HL-60/S4 (cell line): ENCODE data around the gene EXOSC6.
"Not testable (repeated sequence)": the region's sequence is repeated elsewhere in the genome, so short reads cannot be mapped to it uniquely, and the experiment has no call there.

Source experiments
- in situ Hi-C: fragments of 300-500 bp; cut with MboI; formaldehyde crosslinking; loops from 2 replicates; pipeline ENCODE4 v1.14.3; 2022; ENCODE audit warnings: low sequenced_read_pairs

The EXOSC6 gene

DNA sequence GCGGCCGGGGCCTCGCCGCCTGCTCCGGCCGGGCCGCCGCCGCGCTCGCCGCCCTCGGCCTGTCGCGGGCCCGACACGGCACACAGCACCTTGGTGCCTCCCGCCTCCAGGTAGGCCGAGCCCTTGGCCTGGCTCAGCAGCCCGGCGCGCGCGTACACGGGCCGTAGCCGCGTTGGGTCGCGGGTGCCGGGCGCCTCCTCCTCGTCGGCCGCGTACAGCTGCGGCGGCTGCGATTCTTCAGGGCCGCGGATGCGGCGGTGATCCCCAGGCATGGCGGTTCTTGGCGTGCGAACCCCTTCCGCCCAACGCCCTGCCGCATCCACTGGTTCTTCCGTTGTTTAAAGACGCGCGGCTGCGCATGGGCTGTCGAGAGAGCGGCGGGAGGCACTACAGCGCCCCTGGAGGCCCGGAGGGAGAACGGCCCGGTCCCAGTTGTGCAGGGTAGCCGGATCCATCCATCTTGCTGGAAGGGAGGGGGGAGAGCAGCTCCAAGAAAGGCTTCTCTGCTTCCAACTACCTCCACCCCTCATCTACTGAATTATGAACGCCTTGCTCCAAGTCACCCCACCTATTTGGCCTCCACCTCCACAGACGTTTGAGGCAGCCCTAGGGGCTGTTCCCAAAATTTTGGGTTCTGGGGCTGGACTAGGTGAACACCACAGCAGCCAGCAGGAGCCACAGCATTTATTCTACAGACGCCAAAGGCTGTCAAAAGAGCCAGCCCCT lies at the start of gene EXOSC6:
Gene EXOSC6, minus strand, starts transcription at position 312 of the 726 bp plus-strand sequence. Its CDS starts 40 bp downstream, at position 272.
- in situ Hi-C loops: no loop called here

GRCh38 chr16:70301121-70301520 lies 49.4 kb upstream of the EXOSC6 start:
- in situ Hi-C loops: no loop called here

DNA sequence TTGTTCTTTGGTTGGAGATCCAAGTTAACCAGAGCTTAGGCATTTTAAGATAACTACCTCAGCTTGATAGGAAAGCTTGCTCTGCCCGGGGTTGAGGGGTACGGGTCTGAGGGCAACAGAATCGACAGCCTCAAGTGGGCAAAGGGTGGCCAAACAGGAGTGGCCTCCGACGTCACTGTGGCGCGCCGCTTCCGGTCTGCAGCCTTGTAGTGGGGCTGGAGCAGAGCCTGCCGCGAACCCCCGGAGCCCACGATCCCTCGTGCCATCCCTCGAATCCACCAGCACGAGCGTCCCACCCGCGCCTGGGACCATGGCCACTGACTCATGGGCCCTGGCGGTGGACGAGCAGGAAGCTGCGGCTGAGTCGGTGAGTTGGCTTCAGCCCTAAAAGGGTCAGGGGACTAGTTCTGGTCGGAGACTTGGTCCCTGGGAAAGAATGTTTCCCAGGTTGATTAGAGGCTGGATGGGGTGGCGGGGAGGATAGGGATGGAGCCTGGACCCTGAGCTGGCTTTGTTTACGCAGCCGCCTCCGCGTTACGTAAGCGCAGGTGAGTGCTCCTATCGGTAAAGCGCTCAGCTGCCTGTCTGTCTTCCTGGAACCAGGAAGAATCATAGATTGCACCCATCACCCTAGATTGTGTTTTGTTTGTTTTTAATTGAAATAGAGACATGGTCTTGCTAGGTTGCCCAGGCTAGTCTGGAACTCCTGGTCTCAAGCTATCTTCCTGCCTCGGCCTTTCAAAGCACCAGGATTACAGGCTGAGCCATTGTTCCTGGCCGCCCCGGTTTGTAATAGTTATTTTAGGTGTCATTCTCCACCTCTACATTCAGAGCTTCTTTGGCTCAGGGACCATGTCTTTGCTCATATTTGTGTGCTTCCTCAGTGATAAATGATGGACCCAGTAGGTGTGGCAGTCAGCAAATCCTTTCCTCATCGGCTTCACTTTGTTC lies 47.5 kb upstream of the EXOSC6 start, which contains the start of gene DDX19B:
Gene DDX19B, plus strand, starts transcription at position 199 of the 951 bp plus-strand sequence. Its CDS starts 112 bp downstream, at position 311.
- in situ Hi-C loops: no loop called here

- in situ Hi-C loops: no loop called here
Measured at GRCh38 chr16:70295634-70296033, 43.9 kb upstream of the EXOSC6 start.

DNA sequence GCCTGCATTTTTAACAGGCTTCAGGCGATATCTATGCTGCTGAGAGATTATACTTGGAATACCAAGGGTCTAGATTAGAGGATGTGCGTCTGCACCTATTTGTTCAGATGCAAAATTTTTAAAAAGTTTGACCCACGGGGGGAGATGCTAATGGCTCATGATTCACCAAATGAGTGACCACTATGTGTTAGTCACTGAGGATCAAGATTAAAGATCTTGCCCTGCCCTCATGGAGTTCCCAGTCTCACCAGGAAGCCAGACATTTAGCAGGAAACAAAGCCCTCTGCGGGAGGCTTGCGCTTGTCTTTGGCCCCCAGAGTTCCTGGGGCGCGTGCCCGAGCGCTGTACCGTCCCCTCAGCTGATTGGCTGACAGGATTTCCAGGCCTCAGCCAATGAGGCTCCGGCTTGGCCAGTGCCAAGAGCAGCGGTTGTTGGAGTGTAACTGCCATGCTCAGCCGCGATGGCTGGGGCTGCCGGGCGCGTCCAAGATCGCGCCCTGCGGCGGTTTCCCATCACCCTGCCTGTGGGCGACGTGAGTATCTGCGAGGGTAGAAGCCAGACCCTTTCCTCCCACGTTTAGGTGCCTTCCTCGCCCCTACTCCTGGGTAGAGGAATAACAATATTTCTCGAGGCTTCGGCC lies 42.8 kb upstream of the EXOSC6 start:
- in situ Hi-C loops: no loop called here

DNA sequence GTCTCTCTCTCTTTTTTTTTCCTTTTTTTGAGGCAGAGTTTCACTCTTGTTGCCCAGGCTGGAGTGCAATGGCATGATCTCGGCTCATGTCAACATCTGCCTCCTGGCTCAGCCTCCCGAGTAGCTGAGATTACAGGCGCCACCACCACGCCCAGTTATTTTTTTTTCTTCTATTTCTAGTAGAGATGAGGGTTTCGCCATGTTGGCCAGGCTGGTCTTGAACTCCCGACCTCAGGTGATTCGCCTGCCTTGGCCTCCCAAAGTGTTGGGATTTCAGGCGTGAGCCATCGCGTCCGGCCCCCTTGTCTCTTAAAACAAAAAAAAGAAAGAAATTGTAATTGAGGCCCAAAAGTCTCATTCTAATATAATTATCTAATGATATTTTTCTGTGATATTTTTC lies 40.4 kb upstream of the EXOSC6 start:
- in situ Hi-C loops: not testable (repeated sequence)

DNA sequence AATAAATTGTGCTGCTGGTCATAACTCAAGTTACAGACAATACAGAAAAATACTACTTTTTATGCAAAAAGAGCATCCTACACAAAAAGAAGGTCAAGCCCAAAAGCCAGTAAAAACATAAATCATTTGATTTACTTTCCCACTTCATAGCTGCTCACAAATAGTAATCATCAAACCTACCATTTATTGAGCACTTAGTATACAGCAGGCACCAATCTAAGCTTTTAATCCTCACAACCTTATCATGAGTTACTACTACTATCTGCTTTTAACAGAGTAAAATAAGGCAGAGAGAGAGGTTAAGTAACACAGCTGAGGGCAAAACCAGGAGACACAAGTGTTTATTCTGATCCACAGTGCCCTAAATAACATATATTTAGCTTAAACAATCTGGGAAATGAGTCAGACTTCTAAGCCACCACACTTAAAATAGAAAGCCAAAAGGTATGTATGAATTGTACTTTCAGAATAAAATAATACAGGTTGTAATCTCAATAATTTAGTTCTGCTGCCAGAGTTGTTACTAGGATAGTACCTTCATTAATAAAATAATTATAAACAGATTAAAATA lies 39.3 kb upstream of the EXOSC6 start:
- in situ Hi-C loops: no loop called here

DNA sequence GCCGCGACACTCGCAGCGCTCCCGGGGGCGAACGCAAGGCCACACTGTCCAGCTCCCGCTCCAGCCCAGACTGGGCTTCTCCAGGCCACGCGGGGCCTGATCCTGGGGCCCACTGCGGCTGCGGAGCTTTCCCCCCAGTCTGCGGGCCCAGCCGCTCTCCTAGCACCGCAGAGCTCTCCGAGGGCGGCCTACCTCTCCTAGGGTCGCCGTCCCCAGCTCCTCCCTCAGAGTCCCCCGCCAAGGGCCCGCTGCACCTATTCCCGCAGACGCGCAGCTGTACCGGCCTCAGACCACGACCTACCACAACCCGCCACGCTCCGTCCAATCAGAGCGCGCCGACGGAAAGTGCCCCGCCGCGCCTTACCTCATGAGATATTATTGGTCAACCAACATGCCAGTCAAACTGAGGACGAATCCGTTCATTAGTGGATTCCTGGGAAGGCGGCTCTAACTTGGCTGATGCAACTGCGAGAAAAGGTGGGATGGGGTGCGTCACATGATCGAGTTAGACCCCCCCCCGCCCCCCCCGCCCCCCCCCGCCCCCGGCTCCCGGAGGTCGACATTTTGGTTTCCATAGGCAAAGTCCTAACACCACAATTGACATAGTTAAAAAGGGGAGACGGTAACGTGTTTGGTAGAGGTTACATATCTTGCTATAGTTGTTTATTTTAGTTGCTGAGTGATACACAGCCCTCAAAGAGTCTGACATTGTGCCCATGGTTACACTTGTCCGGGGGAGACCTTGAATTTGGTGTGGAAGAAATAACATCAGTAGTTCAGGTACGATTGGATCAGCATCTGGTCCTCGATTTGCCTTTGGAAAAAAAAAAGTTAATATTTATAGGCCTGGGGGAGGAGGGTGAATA lies 37.7 kb upstream of the EXOSC6 start, which contains the start of gene AARS1:
Gene AARS1, minus strand, starts transcription at position 278 of the 866 bp plus-strand sequence. CDS start 6,743 bp downstream, outside the sequence.
- in situ Hi-C loops: no loop called here

- in situ Hi-C loops: not testable (repeated sequence)
Measured at GRCh38 chr16:70287304-70287971, 35.7 kb upstream of the EXOSC6 start.

GRCh38 chr16:70276392-70276791 lies 24.7 kb upstream of the EXOSC6 start:
- in situ Hi-C loops: no loop called here

GRCh38 chr16:70271696-70272095 lies 20.0 kb upstream of the EXOSC6 start:
- in situ Hi-C loops: no loop called here

DNA sequence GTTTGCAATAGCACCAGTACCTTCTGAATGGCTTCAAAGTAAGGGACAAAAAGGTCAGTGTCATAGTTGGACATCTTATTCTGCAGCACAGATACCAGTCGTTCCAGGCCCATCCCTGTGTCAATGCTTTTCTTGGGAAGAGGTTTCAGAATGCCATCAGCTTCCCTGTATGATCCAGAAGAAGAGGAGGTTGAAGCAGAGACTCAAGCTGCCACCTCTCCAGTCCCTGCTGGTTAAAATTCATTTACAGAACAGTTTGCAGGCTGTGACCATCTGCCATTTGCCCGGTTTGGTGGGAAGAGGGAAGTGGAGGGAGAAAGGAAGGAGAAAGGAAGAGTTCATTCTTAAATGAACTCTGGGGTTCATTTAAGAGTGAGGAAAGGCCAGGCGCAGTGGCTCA lies 18.4 kb upstream of the EXOSC6 start:
- in situ Hi-C loops: no loop called here

DNA sequence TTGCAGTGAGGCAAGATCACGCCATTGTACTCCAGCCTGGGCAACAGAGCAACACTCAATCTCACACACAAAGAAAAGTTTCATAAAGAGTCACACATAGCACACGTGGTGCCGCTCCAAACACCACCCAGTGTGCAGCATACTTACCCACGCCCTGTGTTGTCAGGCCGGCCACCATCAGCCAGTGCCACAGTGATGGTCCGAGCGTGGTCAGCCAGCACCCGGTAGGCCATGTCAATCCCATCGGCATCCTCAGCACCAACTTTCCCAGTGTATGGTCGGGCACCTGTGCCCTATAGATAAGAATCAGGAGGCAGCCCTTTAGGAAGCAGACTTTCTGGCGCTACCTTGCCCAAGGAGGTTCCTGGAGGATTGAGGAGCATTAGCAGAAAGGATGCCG lies 17.7 kb upstream of the EXOSC6 start:
- in situ Hi-C loops: loop anchor here (10.0 kb wide), 1 partner anchor 275 kb away; no protein-coding TSS in a partner anchor

- in situ Hi-C loops: loop anchor here (10.0 kb wide), 1 partner anchor 277 kb away; no protein-coding TSS in a partner anchor
Measured at GRCh38 chr16:70267922-70268321, 16.2 kb upstream of the EXOSC6 start.

DNA sequence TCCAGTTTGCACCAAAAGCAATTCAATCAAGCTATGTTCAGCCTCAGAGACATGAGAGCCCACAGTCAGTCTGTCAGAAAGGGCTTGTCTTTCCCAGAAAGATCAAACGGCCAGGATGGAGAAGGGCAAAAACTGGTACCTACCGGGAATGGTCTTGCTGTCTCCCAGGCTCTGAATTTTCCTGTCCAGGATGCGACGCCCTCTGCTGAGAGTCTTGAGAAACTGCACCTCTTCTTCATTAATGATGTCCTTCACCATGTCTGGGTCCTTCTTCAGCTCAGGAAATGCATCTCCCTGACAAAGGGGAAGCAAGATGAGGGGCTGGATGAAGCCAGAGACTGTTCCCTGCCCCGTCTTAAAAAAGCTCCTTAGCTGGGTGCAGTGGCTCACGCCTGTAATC lies 15.8 kb upstream of the EXOSC6 start:
- in situ Hi-C loops: loop anchor here (10.0 kb wide), 1 partner anchor 277 kb away; no protein-coding TSS in a partner anchor

DNA sequence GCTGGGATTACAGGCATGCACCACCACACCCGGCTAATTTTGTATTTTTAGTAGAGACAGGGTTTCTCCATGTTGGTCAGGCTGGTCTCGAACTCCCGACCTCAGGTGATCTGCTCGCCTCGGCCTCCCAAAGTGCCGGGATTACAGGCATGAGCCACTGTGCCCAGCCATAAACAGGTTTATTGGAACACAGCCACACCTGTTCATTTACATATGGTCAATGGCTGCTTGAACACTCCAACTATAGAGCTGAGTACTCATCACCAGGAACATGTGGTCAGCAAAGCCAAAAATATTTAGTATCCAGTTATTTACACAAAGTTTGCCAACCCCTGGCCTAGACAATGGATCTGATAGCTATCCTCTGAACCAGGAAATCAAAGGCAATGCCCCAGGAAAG lies 8.2 kb upstream of the EXOSC6 start:
- in situ Hi-C loops: loop anchor here (10.0 kb wide), 1 partner anchor 285 kb away; no protein-coding TSS in a partner anchor

- in situ Hi-C loops: no loop called here
Measured at GRCh38 chr16:70258946-70259345, 7.2 kb upstream of the EXOSC6 start.

DNA sequence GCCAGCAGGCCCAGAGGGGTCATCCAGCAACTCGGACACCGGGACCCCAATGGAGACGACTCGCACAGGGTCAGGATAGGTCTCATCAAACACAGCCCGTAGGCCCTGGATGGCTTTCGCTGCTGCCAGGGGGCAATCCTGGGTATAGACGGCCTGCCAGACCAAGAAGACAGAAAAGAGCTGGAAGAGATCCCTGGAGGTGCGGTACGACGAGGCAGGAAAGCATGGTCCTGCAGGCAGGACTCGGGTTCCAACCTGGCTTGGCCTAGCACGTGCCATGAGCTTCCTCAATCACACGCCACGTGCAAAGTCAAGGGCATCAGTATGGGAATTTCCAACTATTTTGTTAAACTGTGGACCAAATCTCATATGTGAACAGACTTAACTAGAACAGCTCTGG lies 6.3 kb upstream of the EXOSC6 start:
- in situ Hi-C loops: no loop called here

GRCh38 chr16:70257391-70257790 lies 5.7 kb upstream of the EXOSC6 start:
- in situ Hi-C loops: no loop called here
